ENCODE measurements around the gene TTLL10.

DNA sequence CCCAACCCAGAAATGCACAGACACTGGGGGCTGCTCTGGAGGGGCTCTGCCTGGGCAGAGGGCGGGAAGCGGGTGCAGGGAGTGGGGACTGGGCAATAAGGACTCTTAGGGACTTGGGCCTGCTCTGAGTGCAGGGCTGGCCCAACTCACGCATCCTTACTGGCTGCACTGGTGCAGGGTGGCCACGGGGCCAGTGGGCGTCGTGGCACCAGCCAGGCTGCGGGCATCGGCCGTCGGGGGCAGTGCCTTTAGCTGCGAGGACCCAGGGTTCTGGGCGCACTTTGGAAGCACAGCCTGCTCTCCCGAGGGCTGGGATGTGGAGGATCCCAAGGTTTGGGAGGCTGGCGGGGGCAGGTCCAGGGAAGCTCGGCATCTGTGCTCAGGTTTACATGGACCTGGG is 27.1 kb upstream of the TTLL10 start:
- TF ChIP-seq CTCF (conservative IDR thresholded peaks at IDR 0.05 in 1 of 2, IDR thresholded peaks at IDR 0.05 in 1 of 2; ENCODE audit: extremely low read depth in 1 of 2, insufficient read depth in 1 of 2, low read depth in 1 of 2, low read length in 2 of 2) (no peak), EZH2 (IDR thresholded peaks at IDR 0.05; ENCODE audit: borderline replicate concordance, low read length) (no peak)
